ENCODE results near the gene SMYD3. TPM values are rescaled to one million over a fixed set of nuclear protein-coding genes. Genes with fewer than 3 reads are reported as not detected.

SMYD3 gene
- total RNA-seq, 4 donors from 2014 or later, result 15.6 to 21.1 (median 18.4) TPM

DNA sequence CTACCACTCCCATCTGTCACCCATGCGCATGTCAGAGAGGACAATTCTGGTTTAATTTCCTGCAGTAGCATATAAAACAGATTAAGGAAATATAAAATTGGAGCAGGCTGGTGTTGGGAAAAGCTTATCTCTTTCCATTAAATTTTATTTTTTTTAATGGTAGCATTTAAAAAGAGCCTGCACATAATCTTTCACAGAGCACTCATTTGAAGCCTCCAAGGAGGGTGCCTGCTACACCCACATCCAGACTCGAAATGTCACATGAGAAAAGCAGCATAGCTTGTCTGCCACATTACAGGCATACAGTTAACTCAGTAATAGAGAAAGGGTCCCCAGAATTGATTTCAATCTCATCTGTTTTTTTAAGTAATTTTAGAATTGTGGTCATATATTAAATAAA is 753.3 kb downstream of the SMYD3 start:
- TF ChIP-seq, protein P1, sequence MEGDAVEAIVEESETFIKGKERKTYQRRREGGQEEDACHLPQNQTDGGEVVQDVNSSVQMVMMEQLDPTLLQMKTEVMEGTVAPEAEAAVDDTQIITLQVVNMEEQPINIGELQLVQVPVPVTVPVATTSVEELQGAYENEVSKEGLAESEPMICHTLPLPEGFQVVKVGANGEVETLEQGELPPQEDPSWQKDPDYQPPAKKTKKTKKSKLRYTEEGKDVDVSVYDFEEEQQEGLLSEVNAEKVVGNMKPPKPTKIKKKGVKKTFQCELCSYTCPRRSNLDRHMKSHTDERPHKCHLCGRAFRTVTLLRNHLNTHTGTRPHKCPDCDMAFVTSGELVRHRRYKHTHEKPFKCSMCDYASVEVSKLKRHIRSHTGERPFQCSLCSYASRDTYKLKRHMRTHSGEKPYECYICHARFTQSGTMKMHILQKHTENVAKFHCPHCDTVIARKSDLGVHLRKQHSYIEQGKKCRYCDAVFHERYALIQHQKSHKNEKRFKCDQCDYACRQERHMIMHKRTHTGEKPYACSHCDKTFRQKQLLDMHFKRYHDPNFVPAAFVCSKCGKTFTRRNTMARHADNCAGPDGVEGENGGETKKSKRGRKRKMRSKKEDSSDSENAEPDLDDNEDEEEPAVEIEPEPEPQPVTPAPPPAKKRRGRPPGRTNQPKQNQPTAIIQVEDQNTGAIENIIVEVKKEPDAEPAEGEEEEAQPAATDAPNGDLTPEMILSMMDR (IDR thresholded peaks at IDR 0.05; ENCODE audit: low read depth), result no peak

DNA sequence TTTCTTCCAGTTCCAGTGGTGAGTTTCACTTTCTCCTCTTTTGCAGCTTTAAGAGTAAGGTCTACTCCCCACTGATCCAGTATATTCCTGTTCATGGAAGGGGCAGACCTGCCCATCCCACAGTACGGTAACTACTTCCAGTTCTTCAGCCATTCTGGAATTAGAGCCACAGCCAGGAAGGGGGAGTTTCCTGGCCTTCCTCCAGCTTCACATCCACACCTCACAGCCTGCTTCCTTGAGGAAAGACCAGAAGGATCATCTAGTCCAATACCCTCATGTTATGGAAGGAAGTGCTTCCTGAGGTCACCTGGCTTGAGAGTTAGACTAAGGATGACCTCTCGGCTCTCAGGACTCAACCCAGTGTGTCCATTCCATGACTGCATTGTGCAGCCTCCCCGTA is 754.5 kb downstream of the SMYD3 start:
- TF ChIP-seq, protein P1 (IDR thresholded peaks at IDR 0.05; ENCODE audit: low read depth), result no peak

DNA sequence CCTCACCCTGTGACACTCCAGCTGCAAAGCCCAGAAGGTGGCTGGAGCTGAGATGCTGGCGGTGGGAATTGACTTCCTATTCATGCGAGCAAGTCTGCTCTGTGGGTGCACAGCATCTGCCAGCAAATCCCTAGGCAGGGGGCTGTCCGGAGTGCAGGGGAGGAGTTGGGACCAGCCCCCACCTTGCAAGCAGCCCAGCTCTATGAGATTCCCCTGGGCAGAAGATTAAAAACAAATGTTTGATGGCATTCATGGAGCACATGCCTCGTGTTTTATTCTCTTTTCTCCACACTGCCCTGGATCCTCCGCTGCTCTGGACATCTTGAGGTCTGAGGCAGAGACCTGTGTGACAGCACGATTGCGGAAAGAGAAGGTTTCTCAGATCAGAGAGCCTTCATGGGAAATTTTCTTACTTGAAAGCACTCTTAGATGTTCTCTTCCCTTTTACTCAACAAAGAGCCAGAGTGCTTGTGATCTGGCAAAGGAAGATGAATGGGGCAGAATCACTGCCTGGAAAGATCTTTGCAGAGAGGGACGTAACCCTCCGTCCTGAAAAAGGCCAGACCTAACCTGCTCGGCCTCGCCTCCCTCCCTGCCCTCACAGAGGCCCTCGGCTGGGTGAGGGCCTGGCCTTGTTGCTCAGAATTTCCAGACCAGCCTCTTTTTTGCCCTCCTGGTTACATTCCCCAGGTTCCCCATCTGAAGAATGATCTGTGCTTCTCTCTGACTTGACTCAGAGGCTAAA is 755.2 kb downstream of the SMYD3 start:
- TF ChIP-seq, protein P1 (IDR thresholded peaks at IDR 0.05; ENCODE audit: low read depth), result no peak

DNA sequence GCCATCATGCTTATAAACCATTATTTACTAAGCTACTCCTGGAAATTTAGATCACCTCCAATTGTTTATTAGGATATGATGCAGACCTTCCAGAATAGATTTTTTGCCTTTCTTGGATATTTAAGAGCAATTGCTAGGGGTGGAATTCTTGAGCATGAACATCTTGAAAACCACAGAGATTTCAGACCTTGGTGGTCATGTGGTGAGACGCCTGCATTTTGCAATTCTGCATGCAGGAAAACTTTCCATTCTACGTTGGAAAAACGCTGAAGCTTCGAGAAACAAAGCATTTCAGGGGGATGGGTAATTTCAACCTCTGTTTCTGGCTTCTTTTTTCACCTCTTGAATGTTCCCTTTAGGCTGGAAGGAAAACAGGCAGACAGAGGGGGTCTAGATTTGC is 756.0 kb downstream of the SMYD3 start:
- TF ChIP-seq, protein P1 (IDR thresholded peaks at IDR 0.05; ENCODE audit: low read depth), result no peak

DNA sequence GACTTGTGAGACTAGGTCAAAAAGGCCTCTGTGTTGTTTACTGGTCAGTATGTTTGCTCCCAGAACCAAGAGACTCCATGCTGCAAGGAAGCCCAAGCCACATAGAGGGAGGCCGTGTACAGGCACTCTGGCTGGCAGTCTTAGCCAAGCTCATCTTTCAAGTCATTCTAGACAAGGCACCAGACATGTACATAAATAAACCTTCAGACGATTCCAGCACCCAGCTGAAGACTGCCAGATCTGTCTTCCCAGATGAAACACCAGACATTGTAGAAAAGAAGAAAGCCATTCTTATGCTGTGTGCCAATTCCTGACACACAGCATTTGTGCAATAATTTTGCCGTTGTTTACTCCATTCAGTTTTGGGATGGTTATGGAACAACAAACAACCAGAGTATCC is 756.8 kb downstream of the SMYD3 start:
- TF ChIP-seq, protein P1 (IDR thresholded peaks at IDR 0.05; ENCODE audit: low read depth), result no peak

DNA sequence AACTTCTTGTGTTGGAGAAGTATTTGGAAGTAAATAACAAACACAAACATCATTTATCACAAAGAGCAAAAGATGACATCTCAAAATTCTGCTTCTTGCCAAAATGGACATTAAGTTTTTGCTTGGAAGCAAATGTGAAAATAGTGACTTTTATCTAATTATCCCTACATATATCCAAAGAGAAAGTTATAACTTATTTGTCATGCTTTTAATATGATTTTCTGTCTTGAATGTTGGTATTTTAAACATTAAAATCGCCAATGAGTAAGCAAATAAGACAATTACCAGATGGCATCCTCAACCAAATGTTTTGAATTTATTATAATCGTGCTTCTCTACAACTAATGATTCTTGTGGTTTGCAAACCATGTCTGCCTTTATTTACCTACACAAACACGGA is 758.0 kb downstream of the SMYD3 start:
- TF ChIP-seq, protein P1 (IDR thresholded peaks at IDR 0.05; ENCODE audit: low read depth), result no peak

DNA sequence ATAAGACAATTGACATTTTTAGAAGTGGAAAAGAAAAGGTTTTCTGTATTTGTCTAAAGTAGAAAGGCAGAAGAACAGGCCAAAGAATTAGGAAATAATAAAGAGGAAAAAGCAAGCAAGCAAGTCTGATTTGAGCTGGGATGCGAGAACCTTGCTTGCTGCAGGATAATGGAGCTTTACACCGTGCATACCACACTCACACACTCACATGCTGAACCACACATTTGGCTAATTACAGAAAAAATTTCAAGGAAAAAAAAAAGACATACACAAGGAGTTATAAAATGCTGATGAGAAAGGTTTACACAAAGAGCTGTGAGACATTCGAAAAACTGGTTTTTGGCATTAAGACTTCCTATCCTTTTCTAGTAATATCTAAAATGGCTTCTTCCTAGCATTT is 758.4 kb downstream of the SMYD3 start:
- TF ChIP-seq, protein P1 (IDR thresholded peaks at IDR 0.05; ENCODE audit: low read depth), result no peak
